ENCODE data around the gene CES2.

CES2 gene

GRCh38 chr16:66936462-66936861, 1.1 kb downstream of the CES2 start:
- CTCF ChIA-PET, result interaction anchor here (1.1 kb wide), 2 partner anchors 8 to 41 kb away, joined by 3 to 4 read pairs; no protein-coding TSS in a partner anchor
- H3K4me3 ChIP-seq (ENCODE audit: low read depth, low read length), result no peak overlapping the region
- no peak for TF ChIP-seq ZBTB21 (tag by site-specific recombination; IDR thresholded peaks at IDR 0.05)
- no peaks in the 10 kb centered on the region for H3K9me3 ChIP-seq (ENCODE audit: control insufficient read depth, insufficient read depth, low read depth, low read length)
- POLR2A ChIA-PET, result interaction anchor here (1.7 kb wide), 1 partner anchor 8 kb away, joined by 7 read pairs; no protein-coding TSS in a partner anchor
- peaks cover 2% of the 10 kb centered on the region; the same call in 1 of the 2 replicates for H3K4me1 ChIP-seq (ENCODE audit: control insufficient read depth, insufficient read depth, low read length)
- H3K27ac ChIP-seq (ENCODE audit: extremely low read depth, low read depth, low read length), result no peak overlapping the region
- H3K36me3 ChIP-seq (ENCODE audit: control insufficient read depth in 2 of 2, insufficient read depth in 1 of 2, low read length in 2 of 2), result peaks cover 0 to 59% of the 10 kb centered on the region in 2 experiments; a peak in 2 of 3 replicates

- peaks cover 0 to 59% of the 10 kb centered on the region in 2 experiments; a peak in 1 of 3 replicates for H3K36me3 ChIP-seq (ENCODE audit: control insufficient read depth in 2 of 2, insufficient read depth in 1 of 2, low read length in 2 of 2)
- no peak for TF ChIP-seq ZSCAN23 (tag by site-specific recombination; IDR thresholded peaks at IDR 0.05)
- no peak for TF ChIP-seq PATZ1 (tag by site-specific recombination; IDR thresholded peaks at IDR 0.05)
- TF ChIP-seq ZNF626 (tag by site-specific recombination; IDR thresholded peaks at IDR 0.05), result no peak
- TF ChIP-seq CTCF (tag by site-specific recombination; IDR thresholded peaks at IDR 0.05), result 0 out of 2 replicates have a peak, but pooled peaks have one; percentile 6
- ChIA-PET CTCF (interaction anchor here (1.1 kb wide), 2 partner anchors 8 to 41 kb away, joined by 3 to 4 read pairs; no protein-coding TSS in a partner anchor), POLR2A (interaction anchor here (0.6 to 1.7 kb wide), 3 partner anchors 8 to 22 kb away, joined by 3 to 7 read pairs (median 3); no protein-coding TSS in a partner anchor)
- no peak overlapping the region for H3K4me3 ChIP-seq (ENCODE audit: low read depth, low read length)
- no peaks in the 10 kb centered on the region for H3K9me3 ChIP-seq (ENCODE audit: control insufficient read depth, insufficient read depth, low read depth, low read length)
- H3K4me1 ChIP-seq (ENCODE audit: control insufficient read depth, insufficient read depth, low read length), result peaks cover 2% of the 10 kb centered on the region; the same call in 1 of the 2 replicates
- H3K27ac ChIP-seq (ENCODE audit: extremely low read depth, low read depth, low read length), result no peak overlapping the region
These were observed 1.7 kb downstream of the CES2 start for GRCh38 chr16:66936889-66937554.

GRCh38 chr16:66937725-66938337, 2.5 kb downstream of the CES2 start:
- CTCF ChIA-PET, result interaction anchor here (1.1 kb wide), 2 partner anchors 9 to 43 kb away, joined by 5 read pairs; no protein-coding TSS in a partner anchor
- no peak overlapping the region for H3K4me3 ChIP-seq (ENCODE audit: low read depth, low read length)
- H3K9me3 ChIP-seq (ENCODE audit: control insufficient read depth, insufficient read depth, low read depth, low read length), result no peaks in the 10 kb centered on the region
- TF ChIP-seq ZNF571 (tag by site-specific recombination; IDR thresholded peaks at IDR 0.05), result no peak
- no peak for TF ChIP-seq ZSCAN5A (tag by site-specific recombination; IDR thresholded peaks at IDR 0.05)
- no peak for TF ChIP-seq ZNF239 (tag by site-specific recombination; IDR thresholded peaks at IDR 0.05)
- TF ChIP-seq ZNF398 (tag by site-specific recombination; IDR thresholded peaks at IDR 0.05), result no peak
- no peak for TF ChIP-seq ZNF843 (tag by site-specific recombination; IDR thresholded peaks at IDR 0.05)
- TF ChIP-seq ZSCAN4 (tag by site-specific recombination; IDR thresholded peaks at IDR 0.05), result no peak
- TF ChIP-seq PATZ1 (tag by site-specific recombination; IDR thresholded peaks at IDR 0.05), result no peak
- no peak for TF ChIP-seq ZNF768 (tag by site-specific recombination; IDR thresholded peaks at IDR 0.05)
- TF ChIP-seq OVOL3 (tag by site-specific recombination; IDR thresholded peaks at IDR 0.05), result no peak
- no peak for TF ChIP-seq ZNF221 (tag by site-specific recombination; IDR thresholded peaks at IDR 0.05; ENCODE audit: borderline replicate concordance)
- no peak for TF ChIP-seq ZNF623 (tag by site-specific recombination; IDR thresholded peaks at IDR 0.05)
- H3K36me3 ChIP-seq (ENCODE audit: control insufficient read depth in 2 of 2, insufficient read depth in 1 of 2, low read length in 2 of 2), result peaks cover 0 to 59% of the 10 kb centered on the region in 2 experiments; a peak in 1 of 3 replicates
- H3K27ac ChIP-seq (ENCODE audit: extremely low read depth, low read depth, low read length), result no peak overlapping the region
- POLR2A ChIA-PET, result interaction anchor here (0.7 to 0.9 kb wide), 2 partner anchors 9 to 57 kb away, joined by 3 read pairs; partner anchors contain the start of gene PDP2
- peaks cover 2% of the 10 kb centered on the region; the same call in 1 of the 2 replicates for H3K4me1 ChIP-seq (ENCODE audit: control insufficient read depth, insufficient read depth, low read length)

Data from HEK293 (cell line).